Chondrocyte (in vitro differentiated cells): ENCODE results near the gene ZNF319. TPM values are rescaled to one million over a fixed set of nuclear protein-coding genes. Genes with fewer than 3 reads are reported as not detected.
"Not testable (repeated sequence)": the region's sequence is repeated elsewhere in the genome, so short reads cannot be mapped to it uniquely, and the experiment has no call there.

Source experiments
- DNase-seq: peaks from one replicate; pipeline ENCODE4 v3.0.0; 2021; ENCODE audit warnings: mixed read lengths, low spot score
- H3K27ac Mint-ChIP-seq: one replicate; pipeline ENCODE4 v1.8.0; 2021; ENCODE audit warnings: mild to moderate bottlenecking, moderate library complexity, mixed read lengths; ENCODE audit not compliant: unreplicated experiment
- H3K27me3 Mint-ChIP-seq: 2 replicates; pipeline ENCODE4 v1.8.0; 2021; ENCODE audit warnings: low read depth, mixed read lengths
- H3K36me3 Mint-ChIP-seq: 2 replicates; pipeline ENCODE4 v1.8.0; 2021; ENCODE audit warnings: low read depth, mixed read lengths
- H3K4me1 Mint-ChIP-seq: 2 replicates; pipeline ENCODE4 v1.8.0; 2021; ENCODE audit warnings: low read depth, mild to moderate bottlenecking, mixed read lengths
- H3K4me3 Mint-ChIP-seq: one replicate; pipeline ENCODE4 v1.8.0; 2021; ENCODE audit warnings: mild to moderate bottlenecking, moderate library complexity, mixed read lengths; ENCODE audit not compliant: unreplicated experiment
- H3K9me3 Mint-ChIP-seq: 2 replicates; pipeline ENCODE4 v1.8.0; 2021; ENCODE audit warnings: low read depth, mixed read lengths
- total RNA-seq: library from RNA; stranded (reverse); gene quantifications from 3 replicates; pipeline ENCODE4 v1.2.1, GENCODE V29; 2021
- TF ChIP-seq, protein P1 (sequence below): fragments of 200-600 bp; sonication (generic); IDR thresholded peaks from 2 replicates; pipeline ENCODE4 v1.5.0; 2021; ENCODE audit warnings: antibody characterized with exemption, mild to moderate bottlenecking, moderate library complexity

Gene ZNF319
- total RNA-seq, 1 donor from 2014 or later = 12.0 TPM

DNA sequence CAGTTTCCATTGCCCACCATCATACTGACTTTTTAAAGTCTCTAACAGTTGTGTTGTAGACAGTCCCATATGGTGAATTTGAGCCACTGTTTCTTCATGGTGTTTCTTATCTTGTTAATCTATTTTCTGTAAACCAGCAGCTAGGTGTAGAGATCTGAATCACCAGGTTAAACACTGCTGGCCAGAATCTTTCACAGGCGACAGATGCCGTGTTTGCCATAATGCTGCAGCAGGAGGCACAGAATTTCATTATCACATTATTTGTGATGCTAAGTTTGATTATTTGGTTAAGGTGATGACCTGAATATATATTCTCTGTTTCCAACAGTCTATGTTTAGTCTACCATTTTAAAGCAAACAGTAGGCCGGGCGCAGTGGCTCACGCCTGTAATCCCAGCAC, 18.1 kb downstream of the ZNF319 start:
- TF ChIP-seq, protein P1, sequence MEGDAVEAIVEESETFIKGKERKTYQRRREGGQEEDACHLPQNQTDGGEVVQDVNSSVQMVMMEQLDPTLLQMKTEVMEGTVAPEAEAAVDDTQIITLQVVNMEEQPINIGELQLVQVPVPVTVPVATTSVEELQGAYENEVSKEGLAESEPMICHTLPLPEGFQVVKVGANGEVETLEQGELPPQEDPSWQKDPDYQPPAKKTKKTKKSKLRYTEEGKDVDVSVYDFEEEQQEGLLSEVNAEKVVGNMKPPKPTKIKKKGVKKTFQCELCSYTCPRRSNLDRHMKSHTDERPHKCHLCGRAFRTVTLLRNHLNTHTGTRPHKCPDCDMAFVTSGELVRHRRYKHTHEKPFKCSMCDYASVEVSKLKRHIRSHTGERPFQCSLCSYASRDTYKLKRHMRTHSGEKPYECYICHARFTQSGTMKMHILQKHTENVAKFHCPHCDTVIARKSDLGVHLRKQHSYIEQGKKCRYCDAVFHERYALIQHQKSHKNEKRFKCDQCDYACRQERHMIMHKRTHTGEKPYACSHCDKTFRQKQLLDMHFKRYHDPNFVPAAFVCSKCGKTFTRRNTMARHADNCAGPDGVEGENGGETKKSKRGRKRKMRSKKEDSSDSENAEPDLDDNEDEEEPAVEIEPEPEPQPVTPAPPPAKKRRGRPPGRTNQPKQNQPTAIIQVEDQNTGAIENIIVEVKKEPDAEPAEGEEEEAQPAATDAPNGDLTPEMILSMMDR = no peak
- Mint-ChIP-seq H3K4me1 (peaks cover 11% of the 10 kb centered on the region), H3K36me3 (no peaks in the 10 kb centered on the region), H3K4me3 (no peak overlapping the region), H3K27ac (no peak overlapping the region), H3K9me3 (no peaks in the 10 kb centered on the region), H3K27me3 (peaks cover 3% of the 10 kb centered on the region)
- DNase-seq = no peak

GRCh38 chr16:57981636-57982035, 18.8 kb downstream of the ZNF319 start:
- H3K36me3 Mint-ChIP-seq = no peaks in the 10 kb centered on the region
- no peaks in the 10 kb centered on the region for H3K9me3 Mint-ChIP-seq
- peaks cover 3% of the 10 kb centered on the region for H3K27me3 Mint-ChIP-seq
- H3K4me3 Mint-ChIP-seq = no peak overlapping the region
- peaks cover 11% of the 10 kb centered on the region for H3K4me1 Mint-ChIP-seq
- peak; percentile 6 for DNase-seq
- H3K27ac Mint-ChIP-seq = no peak overlapping the region
- TF ChIP-seq, protein P1 = no peak

GRCh38 chr16:57979006-57979585, 21.4 kb downstream of the ZNF319 start:
- Mint-ChIP-seq H3K27me3 (peaks cover 5% of the 10 kb centered on the region), H3K9me3 (no peaks in the 10 kb centered on the region), H3K4me1 (no peaks in the 10 kb centered on the region), H3K4me3 (no peak overlapping the region), H3K36me3 (no peaks in the 10 kb centered on the region), H3K27ac (no peak overlapping the region)
- TF ChIP-seq, protein P1 = no peak
- DNase-seq = peak; percentile 39

DNA sequence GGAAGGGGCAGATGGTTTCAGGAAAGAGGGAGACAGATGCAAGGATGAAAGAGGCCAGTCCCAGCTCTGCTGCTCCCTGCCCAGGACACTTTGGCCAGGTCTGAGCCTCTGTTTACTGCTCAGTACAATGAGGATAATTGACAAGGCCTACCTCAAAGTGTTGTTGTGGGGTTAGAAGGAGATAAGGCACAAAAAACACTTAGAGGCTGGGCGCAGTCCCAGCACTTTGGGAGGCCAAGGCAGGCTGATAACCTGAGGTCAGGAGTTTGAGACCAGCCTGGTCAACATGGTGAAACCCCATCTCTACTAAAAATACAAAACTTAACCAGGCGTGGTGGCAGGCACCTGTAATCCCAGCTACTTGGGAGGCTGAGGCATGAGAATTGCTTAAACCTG, 22.4 kb downstream of the ZNF319 start:
- DNase-seq, H3K36me3 Mint-ChIP-seq, H3K9me3 Mint-ChIP-seq, H3K4me3 Mint-ChIP-seq, H3K27ac Mint-ChIP-seq, H3K4me1 Mint-ChIP-seq, H3K27me3 Mint-ChIP-seq: not testable (repeated sequence)

DNA sequence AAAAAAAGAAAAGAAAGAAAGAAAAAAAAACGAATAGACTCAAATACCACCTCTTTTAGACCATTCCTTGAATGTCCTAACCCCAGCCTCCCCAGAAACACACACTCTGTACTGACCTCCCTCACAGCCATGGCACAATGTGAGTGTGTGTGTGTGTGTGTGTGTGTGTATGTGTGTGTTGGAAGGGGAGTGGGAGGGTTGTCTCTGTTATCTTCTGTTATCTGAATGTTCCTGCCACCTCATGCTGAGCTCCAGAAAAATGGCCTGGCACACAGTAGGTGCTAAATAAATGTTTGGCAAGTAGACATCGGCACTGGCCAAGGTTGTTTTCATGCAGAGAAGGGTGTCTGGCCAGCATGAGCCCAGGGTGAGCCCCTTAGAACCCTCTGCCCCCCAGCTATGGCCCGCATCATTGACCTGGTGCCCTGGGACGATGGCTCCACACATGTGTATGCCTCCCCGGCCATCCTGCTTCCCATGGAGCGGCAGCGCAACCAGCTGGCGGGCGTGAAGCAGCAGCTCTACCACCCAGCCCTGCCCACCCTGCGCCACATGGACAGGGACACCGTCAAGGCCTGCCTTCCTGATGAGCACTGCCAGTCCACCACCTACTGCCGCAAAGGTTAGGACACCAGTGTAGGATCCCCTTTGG, 22.9 kb downstream of the ZNF319 start:
- TF ChIP-seq, protein P1 = no peak
- Mint-ChIP-seq H3K27ac (no peak overlapping the region), H3K9me3 (no peaks in the 10 kb centered on the region), H3K4me1 (no peaks in the 10 kb centered on the region), H3K4me3 (no peak overlapping the region), H3K27me3 (peaks cover 7% of the 10 kb centered on the region), H3K36me3 (no peaks in the 10 kb centered on the region)
- peak; percentile 75 for DNase-seq

- Mint-ChIP-seq H3K27me3 (peaks cover 10% of the 10 kb centered on the region), H3K27ac (no peak overlapping the region), H3K4me3 (no peak overlapping the region), H3K9me3 (no peaks in the 10 kb centered on the region), H3K36me3 (no peaks in the 10 kb centered on the region), H3K4me1 (no peaks in the 10 kb centered on the region)
- TF ChIP-seq, protein P1 = no peak
- DNase-seq = peak; percentile 33
Observed at GRCh38 chr16:57976331-57976796, 24.1 kb downstream of the ZNF319 start.
